Pancreas (tissue), 10 donors: Measurements from ENCODE around the gene PTPN14. TPM values are rescaled to one million over a fixed set of nuclear protein-coding genes. Genes with fewer than 3 reads are reported as not detected.

Source experiments
- ATAC-seq, 4 donors: fragments of 200-7000 bp; cut with Tn5 transposase; one replicate each; pipeline versions ENCODE4 v1.8.0 to v1.9.1; 2020; ENCODE audit warnings: mild to moderate bottlenecking in 4 of 4, moderate library complexity in 4 of 4
- DNase-seq, 6 donors: peaks; one replicate each; pipeline ENCODE4 v3.0.0-alpha.2; 2020
- FAIRE-seq: peaks from 2 replicates; lab custom pipeline; 2012; peaks lifted over from hg19 to GRCh38; lab: Jason Lieb, UNC
- H3K27ac ChIP-seq, 4 donors: fragments of 200-600 bp; sonication (generic); 1 replicate in 3 of 4; 2 replicates in 1 of 4; pipeline versions ENCODE4 v1.5.0 to v1.8.0; 2020
- H3K27me3 ChIP-seq, 4 donors: fragments of 200-600 bp; one replicate each; pipeline ENCODE4 v1.8.0; 2021
- H3K36me3 ChIP-seq, 3 donors: fragments of 200-600 bp; sonication (generic) in 1 of 3; one replicate each; pipeline versions ENCODE4 v1.5.0 to v1.8.0; 2020 to 2021
- H3K4me1 ChIP-seq, 3 donors: fragments of 200-600 bp; one replicate each; pipeline ENCODE4 v1.8.0; 2021
- H3K4me3 ChIP-seq, 4 donors: fragments of 200-600 bp; sonication (generic) in 2 of 4; one replicate each; pipeline versions ENCODE4 v1.5.0 to v1.8.0; 2020 to 2021
- H3K9me3 ChIP-seq, 4 donors: fragments of 200-600 bp; one replicate each; pipeline ENCODE4 v1.8.0; 2021
- WGBS, 2 donors: extraction: QIAGEN DNeasy Blood & Tissue Kit; methylation state at CpG; one replicate each; pipeline ENCODE4 v1.1.7; 2013; 5-methylcytosine and 5-hydroxymethylcytosine counted together
- intact Hi-C, 3 donors: fragments of 100-400 bp; cut with DNase I; formaldehyde crosslinking; loops; one replicate each; pipeline versions ENCODE4 v1.11.1 to v1.14.2; 2022
- polyA plus RNA-seq, 2 donors: library from polyadenylated mRNA; stranded (reverse); fragments of 200-250 nt; gene quantifications; one replicate each; pipeline ENCODE4 v1.2.3, GENCODE V29; 2013
- total RNA-seq, 6 donors: library from RNA; stranded (reverse); fragmentation: NEBNext Ultra II Directional in 4 of 6; extraction: Animal tissue kit (Norgen Biotek cat#: 25700) in 4 of 6; gene quantifications; one replicate each; pipeline versions ENCODE4 v1.2.1 to v1.2.4, GENCODE V29; 2021 to 2023
- TF ChIP-seq, protein P1 (sequence below), 4 donors: fragments of 200-600 bp; sonication (generic) in 3 of 4; IDR thresholded peaks; one replicate each; pipeline versions ENCODE4 v1.5.0 to v1.8.0; 2021; ENCODE audit warnings: antibody characterized with exemption in 4 of 4
- donor health status: healthy with polysubstance abuse.
- donor health status: DM: no; HTN: no; CAD: no; lungs with moderate emphysema.
- donor health status: DM: no; HTN: no; CAD: no.
- donor health status: control.
- donor health status: control.
- donor health status: Bipolar disorder and iron deficiency.
- donor health status: DM: yes; HTN: yes; CAD: no.
- donor health status: DM: no; HTN: no; CAD: no.
- donor health status: DM: no; HTN: no; CAD: no.
- donor health status: DM: yes; HTN: yes; CAD: no.

PTPN14 gene
- total and polyA plus RNA-seq, 8 donors, result 1.9 to 17.5 (median 11.5) TPM

GRCh38 chr1:214379236-214379970 lies 172.0 kb downstream of the PTPN14 start:
- H3K36me3 ChIP-seq, result peaks cover 0 to 38% (median 0%) of the 10 kb centered on the region in 3 donors
- DNase-seq (no peak), ATAC-seq (no peak), FAIRE-seq (no peak)
- TF ChIP-seq, protein P1, sequence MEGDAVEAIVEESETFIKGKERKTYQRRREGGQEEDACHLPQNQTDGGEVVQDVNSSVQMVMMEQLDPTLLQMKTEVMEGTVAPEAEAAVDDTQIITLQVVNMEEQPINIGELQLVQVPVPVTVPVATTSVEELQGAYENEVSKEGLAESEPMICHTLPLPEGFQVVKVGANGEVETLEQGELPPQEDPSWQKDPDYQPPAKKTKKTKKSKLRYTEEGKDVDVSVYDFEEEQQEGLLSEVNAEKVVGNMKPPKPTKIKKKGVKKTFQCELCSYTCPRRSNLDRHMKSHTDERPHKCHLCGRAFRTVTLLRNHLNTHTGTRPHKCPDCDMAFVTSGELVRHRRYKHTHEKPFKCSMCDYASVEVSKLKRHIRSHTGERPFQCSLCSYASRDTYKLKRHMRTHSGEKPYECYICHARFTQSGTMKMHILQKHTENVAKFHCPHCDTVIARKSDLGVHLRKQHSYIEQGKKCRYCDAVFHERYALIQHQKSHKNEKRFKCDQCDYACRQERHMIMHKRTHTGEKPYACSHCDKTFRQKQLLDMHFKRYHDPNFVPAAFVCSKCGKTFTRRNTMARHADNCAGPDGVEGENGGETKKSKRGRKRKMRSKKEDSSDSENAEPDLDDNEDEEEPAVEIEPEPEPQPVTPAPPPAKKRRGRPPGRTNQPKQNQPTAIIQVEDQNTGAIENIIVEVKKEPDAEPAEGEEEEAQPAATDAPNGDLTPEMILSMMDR (IDR thresholded peaks at IDR 0.05), result no peak
- no peaks in the 10 kb centered on the region for H3K9me3 ChIP-seq
- H3K4me3 ChIP-seq, result no peak overlapping the region
- H3K27ac ChIP-seq, result no peak overlapping the region
- no peaks in the 10 kb centered on the region for H3K27me3 ChIP-seq
- intact Hi-C loops, result no loop called here
- no peaks in the 10 kb centered on the region for H3K4me1 ChIP-seq
- WGBS, 2 donors, result 84 to 89% methylated on average over 6 of the region's 6 CpGs

GRCh38 chr1:214378492-214378891 lies 172.9 kb downstream of the PTPN14 start:
- Histone ChIP-seq H3K9me3 (no peaks in the 10 kb centered on the region), H3K27ac (no peak overlapping the region), H3K27me3 (no peaks in the 10 kb centered on the region), H3K4me1 (no peaks in the 10 kb centered on the region), H3K36me3 (peaks cover 0 to 29% (median 0%) of the 10 kb centered on the region in 3 donors), H3K4me3 (no peak overlapping the region)
- FAIRE-seq, result no peak
- DNase-seq, result no peak
- intact Hi-C loops, result no loop called here
- no peak for ATAC-seq
- WGBS, 2 donors, result 95% methylated on average over 8 of the region's 8 CpGs
- TF ChIP-seq, protein P1 (IDR thresholded peaks at IDR 0.05), result no peak

DNA sequence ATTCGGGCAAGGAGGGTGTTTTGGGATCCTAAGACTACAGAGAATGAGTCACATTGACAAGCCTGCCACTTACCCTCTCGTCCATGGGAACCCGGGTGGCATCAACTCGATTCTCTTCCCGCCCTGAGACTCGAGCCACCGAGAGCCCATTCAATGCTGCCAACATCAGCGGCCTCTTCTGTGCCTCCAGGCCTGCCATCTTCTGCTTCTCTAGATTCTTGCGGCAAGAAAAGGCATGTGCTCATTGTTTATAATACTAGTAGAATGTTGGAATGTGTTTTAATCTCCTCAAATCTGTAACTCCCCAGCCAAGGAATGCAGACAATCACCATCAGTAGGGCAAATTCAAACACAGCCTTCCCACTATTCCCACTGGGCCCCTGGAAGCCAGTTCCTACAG lies 173.5 kb downstream of the PTPN14 start:
- intact Hi-C loops, result no loop called here
- Histone ChIP-seq H3K4me1 (no peaks in the 10 kb centered on the region), H3K36me3 (peaks cover 0 to 23% (median 0%) of the 10 kb centered on the region in 3 donors), H3K9me3 (no peaks in the 10 kb centered on the region), H3K27me3 (no peaks in the 10 kb centered on the region), H3K27ac (no peak overlapping the region), H3K4me3 (no peak overlapping the region)
- ATAC-seq, result no peak
- no peak for DNase-seq
- FAIRE-seq, result no peak
- TF ChIP-seq, protein P1 (IDR thresholded peaks at IDR 0.05), result no peak
- 90 to 94% methylated on average over 9 of the region's 9 CpGs for WGBS, 2 donors

GRCh38 chr1:214377485-214377884 lies 173.9 kb downstream of the PTPN14 start:
- Histone ChIP-seq H3K27me3 (no peaks in the 10 kb centered on the region), H3K27ac (no peak overlapping the region), H3K4me3 (no peak overlapping the region), H3K36me3 (peaks cover 0 to 21% (median 0%) of the 10 kb centered on the region in 3 donors), H3K9me3 (no peaks in the 10 kb centered on the region), H3K4me1 (no peaks in the 10 kb centered on the region)
- 93 to 95% methylated on average over 2 of the region's 2 CpGs for WGBS, 2 donors
- TF ChIP-seq, protein P1 (IDR thresholded peaks at IDR 0.05), result no peak
- DNase-seq (no peak), ATAC-seq (no peak), FAIRE-seq (no peak)
- intact Hi-C loops, result no loop called here

DNA sequence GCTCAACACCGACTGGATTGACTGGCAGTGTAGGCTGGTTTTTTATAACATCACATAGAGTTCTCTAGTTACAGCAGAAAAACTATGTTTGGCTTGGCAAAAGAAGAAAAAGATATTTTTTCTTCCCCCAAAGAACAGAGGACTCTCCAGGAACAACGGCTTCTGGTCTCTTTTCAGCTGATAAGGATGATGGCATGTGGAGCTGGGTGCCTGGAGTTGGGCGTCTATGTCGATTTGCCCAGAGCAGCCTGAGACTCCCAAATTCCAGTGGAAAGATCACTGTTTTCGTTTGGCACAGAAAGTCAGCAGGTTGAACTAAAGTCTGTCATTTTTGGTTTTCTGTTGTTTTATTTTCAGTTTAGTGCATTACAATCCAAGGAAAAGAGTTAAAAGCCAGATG lies 179.3 kb downstream of the PTPN14 start:
- Histone ChIP-seq H3K4me3 (no peak overlapping the region), H3K27me3 (no peaks in the 10 kb centered on the region), H3K9me3 (no peaks in the 10 kb centered on the region), H3K4me1 (no peaks in the 10 kb centered on the region), H3K27ac (no peak overlapping the region), H3K36me3 (peaks cover 0 to 22% (median 0%) of the 10 kb centered on the region in 3 donors)
- FAIRE-seq (no peak), ATAC-seq (peak in 1 of 4 donors; percentile 25), DNase-seq (no peak)
- TF ChIP-seq, protein P1 (IDR thresholded peaks at IDR 0.05), result no peak
- WGBS, 2 donors, result 31 to 58% methylated on average over 5 of the region's 5 CpGs
- intact Hi-C loops, result no loop called here
